CD4-positive, alpha-beta T cell treated with Interleukin-2 at 100 ng/mL for 4 hours (primary cell): ENCODE data around the gene TSGA10IP.

Source experiments
- DNase-seq: peaks from one replicate; pipeline ENCODE4 v3.0.0-alpha.2; 2020; ENCODE audit warnings: low spot score

Gene TSGA10IP

DNA sequence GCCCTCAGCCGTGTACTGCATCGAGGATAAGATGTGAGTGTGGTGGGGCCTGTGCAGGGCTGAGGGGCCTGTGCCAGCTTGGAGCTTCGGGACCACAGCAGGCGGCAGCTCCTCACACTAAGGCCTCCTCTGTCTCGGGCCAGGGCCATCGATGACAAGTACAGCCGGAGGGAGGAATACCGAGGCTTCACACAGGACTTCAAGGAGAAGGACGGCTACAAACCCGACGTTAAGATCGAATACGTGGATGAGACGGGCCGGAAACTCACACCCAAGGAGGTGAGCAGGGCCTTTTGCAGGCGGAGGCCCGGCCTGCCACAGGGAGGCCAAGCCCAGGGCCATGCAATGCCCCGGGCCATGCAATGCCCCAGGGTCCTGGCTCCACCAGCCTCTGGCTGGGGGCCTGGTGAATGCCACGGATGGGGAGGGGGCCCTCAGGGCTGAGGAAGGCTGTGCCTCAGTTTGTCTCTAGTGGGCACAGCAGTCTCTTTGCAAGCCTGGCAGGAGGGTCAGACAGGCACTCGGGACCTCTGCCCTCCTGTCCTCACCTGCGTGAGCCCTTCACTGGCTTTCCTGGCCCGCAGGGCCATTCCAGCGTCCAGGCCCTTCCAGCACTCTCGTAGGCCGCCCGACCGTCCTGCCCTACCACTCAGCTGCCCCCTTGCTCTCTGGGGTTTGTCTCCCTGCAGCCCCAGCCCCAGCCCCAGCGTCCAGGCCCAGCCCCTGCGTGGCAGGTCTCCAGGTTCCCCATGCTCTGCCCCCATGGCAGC is 32.5 kb downstream of the TSGA10IP start:
- DNase-seq, result no peak

DNA sequence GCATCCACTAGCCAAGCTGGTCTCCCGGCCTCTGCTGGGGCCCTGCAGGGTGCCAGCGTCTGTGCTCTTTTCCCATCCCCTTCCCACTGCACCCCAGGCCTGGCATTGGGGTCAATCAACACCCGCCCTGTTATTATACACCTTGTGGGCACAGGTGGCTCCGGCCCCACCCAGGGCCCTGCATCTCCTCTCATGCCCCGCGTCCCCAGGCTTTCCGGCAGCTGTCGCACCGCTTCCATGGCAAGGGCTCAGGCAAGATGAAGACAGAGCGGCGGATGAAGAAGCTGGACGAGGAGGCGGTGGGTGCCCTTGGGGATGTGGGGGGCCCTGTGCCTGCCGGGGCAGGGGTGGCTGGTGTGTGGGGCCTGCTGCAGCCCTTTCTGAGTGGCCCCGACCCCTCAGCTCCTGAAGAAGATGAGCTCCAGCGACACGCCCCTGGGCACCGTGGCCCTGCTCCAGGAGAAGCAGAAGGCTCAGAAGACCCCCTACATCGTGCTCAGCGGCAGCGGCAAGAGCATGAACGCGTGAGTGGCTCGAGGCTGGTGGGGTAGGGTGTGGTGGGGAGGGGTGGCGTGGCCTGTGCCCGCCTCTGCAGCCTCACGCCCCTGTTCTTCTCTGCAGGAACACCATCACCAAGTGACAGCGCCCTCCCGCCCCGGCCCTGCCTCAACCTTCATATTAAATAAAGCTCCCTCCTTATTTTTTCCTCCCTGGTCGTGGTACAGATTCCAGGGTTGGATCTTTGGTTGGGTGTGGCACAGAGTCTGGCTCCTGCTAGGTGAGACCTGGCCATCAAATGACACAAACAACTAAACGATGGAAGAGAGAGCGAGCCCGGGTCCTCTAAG is 33.3 kb downstream of the TSGA10IP start:
- DNase-seq, result no peak

DNA sequence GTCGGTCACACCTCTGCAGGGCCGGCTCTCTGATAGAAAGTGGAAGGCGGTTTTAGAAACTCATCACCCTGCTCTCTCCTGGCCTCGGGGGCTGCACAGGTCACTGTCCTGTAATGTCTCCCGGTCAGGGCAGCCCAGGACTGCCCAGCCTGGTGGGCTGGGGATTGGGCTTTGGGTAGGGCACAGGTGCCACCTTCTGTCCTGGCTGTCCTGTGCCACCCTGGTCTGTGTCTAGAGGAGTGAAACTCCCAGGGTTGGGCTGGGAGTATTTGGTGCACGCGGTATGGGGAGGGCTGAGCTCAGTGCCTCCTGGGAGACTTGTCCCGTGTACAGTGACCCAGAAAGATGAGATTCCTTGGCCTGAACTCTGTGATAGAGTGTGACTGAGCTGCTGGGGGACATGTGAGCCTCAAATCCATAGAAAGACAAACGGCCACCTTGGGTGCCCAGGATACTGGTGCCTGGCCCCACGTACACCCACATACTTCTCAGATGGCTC is 34.0 kb downstream of the TSGA10IP start:
- no peak for DNase-seq

DNA sequence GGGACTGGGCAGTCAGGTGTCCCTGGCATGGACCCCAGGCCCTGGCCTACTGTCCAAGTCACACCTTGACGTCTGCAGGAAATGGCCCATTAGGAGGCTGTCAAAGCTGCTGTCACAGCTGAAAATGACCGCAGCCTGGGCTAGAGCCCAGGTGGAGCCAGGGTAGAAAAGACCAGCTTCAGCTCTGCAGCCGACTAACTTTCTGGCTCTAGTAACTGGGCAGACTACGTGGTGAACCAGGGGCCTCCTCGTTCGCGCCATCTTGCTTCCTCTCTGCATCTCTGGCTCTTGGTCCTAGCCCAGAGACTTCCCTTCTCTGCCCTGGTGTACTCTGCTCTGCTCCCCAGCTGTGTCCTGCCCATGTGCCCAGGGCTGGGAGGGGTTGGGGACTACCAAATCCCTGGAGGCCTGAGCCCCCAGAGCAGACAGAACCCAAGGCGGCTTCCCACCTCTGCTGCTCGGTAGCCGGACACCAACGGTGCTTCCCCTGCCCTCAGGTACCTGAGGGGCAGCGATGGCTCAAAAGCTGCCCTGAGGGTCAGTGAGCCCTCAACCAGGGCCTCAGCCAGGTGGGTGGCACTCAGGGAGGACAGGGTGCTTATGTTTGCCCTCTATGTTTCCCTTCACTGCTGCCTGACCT is 35.9 kb downstream of the TSGA10IP start:
- no peak for DNase-seq

DNA sequence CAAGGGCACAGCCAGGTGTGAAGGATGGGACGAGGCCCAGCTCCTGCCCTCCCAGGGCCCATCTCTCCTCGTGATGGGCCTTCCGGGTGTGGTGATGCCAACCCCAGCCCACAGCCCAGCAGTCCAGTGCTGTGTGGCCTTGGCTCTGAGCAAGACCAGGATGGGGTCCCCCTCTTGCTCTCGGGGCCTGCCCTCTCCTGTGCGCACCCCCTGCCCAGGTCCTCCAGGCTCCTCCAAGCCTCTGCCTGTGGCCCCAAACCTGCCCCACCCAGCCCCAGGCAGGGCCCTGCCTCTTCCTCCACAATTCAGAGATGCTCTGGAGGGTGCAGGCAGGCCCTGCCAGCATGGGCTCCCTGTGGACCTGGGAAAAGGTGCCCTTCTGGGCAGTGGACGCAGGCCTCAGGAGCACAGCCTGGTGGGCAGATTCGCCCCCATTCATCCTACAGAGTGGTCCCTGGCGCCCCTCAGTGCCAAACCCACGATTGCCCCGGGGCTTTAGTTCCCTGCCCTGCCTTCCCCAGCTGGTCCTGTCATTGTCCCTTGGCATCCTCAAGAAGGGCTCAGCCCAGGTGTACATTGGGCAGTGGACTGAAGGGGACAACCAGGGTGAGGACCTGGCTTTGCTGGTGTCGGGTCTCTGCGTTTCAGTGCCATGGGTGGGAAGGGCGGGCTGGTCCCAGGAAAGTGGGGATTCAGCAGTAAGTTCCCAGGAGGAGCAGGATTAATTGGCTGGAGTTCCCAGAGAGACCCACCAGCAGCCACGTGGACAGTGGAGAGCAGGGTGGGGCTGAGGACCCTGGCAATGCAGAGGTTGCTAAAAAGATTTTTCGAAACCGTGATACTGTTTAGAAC is 36.9 kb downstream of the TSGA10IP start:
- no peak for DNase-seq

DNA sequence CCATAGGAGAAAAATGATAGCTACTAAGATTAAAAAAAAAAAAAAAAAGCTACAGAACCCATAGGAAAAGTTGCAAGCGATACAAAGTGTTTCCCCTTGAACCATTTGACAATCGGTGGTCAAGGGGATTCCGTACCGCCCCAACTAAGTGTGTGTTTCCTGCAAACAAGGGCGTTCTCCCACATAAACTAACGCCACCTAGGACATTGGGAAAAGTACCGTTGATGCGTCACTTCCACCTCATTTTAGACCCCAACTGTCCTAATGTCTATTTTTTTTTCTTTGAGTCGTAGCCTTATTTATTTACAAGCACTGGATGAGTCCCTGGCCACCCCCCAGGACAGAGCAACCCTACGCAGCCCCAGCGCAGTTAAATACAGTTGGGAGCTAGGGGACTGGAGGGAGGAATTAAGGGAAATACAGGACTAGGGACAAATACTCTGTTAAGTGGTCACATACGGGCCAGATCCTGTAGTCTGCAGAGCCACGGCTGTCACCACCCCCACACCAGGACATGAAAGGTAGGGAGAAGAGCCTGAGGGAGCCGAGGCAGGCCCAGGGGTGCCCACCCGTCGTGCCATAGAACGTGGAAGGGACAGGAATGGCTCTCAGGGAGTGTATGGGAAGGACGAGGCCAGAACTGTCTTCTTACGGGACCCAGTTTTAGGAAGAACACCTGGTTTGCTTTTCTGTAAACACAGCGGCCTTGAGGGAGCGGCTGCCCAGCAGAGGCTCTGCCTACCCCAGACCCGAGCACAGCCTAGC is 37.7 kb downstream of the TSGA10IP start:
- no peak for DNase-seq

DNA sequence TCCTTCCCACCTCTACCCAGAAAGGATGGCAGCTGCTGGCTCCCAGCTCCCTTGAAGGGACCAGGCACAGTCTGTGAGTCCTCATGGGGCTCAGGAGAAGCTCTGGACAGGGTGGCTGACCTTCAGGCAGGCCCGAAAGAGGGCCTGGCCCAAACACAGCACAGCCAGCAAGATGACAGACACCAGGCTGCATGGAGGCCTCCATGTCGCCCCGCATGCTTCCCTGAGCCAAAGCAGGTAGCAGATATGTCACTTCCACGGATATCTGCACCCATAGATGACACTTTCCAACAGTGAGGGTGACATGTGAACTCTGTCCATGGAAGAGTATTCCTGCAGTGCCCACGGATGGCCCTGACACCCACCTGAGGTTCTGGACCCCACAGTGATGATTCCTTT is 38.3 kb downstream of the TSGA10IP start:
- no peak for DNase-seq

DNA sequence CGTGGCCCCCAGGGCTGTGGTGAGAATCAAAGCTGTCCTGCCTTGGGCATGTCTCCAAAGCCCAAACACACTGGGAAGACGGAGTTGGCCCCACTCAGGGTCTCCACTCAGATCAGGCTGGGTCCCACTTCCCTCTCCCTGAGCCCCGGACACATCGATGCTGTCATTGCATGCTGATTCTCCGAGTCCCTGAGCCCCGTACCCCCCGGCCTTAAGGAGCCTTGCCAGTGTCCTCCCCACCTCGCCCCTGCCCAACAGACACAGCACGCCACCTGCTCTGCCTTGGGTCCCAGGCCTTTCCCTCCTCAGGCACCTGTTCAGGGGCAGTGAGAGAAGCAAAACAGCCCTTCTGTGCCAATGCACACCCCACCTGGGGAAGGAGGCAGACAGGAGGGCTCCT is 42.1 kb downstream of the TSGA10IP start:
- no peak for DNase-seq

DNA sequence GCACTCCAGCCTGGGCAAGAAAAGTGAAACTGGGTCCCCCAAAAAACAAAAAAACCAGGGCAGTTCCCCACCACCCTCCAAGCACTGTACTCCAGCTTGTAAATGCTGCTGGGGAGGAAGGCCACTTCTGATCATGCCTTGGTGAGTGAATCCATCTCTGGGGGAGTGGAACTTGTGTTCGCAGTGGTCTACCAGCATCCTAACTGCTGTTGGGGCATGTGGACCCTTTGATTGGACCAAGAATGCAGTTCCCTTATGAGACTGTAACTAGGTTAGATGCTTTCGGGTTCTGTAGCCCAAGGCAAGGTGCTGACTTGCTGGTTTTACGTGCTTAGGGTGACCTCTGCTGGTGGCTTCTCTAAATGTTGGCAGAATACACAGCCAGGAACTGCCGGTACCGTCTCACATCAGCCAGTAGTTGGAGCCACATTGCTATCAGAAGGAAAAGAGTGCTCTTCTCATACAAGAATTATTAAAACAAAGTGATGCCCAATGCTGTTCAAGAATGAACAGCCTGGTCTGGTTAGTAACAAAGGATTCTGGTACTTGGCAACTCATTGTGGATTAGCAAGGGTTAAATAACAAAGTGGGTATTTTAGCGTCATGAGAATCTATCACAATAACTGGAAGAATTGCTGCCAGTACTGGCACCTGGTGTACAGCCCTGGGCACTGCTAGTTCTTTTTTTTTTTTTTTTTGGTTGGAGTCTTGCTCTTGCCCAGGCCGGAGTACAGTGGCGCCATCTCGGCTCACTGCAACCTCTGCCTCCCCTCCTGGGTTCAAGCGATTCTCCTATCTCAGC is 43.7 kb downstream of the TSGA10IP start:
- DNase-seq, result peak; percentile 97

DNA sequence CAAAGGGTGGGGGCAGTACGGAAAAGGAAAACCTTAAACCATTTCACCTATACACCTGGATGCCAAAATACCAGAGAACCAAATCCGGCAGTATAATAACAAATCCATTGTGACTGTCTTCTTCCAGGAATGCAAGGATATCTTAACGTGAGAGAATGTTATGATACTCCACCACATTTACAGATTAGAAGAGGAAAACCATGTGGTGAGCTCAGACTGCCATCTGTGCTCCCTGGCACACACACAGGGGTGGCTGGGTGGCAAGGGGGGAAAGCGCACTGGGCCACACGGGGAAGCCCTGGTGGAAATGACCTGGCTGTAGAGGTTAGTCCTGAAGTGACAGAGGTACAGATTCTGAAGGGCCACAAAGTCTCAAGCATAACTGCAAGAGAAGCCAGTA is 46.8 kb downstream of the TSGA10IP start:
- DNase-seq, result no peak

DNA sequence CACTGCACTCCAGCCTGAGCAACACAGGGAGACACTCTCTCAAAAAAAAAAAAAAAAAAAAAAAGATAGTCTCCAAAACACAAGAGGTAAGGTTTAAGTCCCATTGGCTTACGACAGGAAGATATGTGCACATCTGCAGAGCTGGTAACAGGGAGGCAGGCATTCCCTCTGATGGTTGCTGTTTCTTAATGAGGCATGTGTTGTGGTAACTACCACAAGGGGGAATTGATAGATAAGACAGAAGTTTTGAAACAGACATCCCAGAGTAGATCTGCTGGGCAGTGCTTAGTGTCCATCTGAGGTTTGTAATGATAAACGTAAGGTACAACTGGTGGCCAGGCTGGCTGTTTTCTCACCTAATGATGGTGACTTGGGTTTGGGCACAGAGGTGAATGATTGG is 52.0 kb downstream of the TSGA10IP start:
- no peak for DNase-seq

DNA sequence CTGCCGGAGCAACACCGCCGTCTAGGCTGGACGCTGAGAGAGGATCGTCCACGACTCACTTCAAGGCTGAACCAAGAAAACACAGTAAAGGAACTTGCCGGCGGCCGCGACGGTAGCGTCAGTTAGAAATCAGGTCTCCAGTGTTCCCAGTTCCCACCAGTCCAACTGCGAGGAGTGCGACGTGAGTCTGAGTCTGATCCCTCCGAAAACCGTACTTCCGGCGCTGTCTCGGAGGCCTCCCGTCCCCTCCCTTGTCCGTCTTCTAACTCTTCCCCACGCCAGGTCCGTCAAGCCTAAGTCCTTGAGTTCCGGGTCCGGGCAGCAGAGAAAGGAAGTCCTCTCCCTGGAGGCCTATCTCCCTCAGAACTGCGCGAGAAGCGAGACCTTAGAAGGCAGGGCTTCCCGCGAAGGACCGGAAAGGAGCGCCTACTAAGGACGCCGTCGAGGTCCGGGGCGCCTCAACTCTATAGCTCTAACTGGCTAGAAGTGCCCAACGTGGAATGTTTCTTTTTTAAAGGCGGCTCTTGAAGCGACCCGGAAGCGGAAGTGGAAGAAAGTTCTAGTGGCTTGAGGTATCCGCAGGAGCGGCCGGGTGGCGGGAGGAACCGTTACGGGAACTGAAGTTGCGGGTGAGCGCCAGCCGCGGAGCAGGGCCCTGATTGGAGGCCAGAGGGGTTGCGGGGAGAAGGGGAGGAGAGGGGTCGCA is 56.8 kb downstream of the TSGA10IP start, which contains the start of the genes BANF1 and EIF1AD:
Gene BANF1 (plus strand): TSS at position 562 of the 706 bp plus-strand sequence. CDS start 748 bp downstream, outside the sequence.
Gene EIF1AD (minus strand): TSS at position 216 of the 706 bp plus-strand sequence. CDS start 1,768 bp downstream, outside the sequence.
- DNase-seq, result peak; percentile 96

DNA sequence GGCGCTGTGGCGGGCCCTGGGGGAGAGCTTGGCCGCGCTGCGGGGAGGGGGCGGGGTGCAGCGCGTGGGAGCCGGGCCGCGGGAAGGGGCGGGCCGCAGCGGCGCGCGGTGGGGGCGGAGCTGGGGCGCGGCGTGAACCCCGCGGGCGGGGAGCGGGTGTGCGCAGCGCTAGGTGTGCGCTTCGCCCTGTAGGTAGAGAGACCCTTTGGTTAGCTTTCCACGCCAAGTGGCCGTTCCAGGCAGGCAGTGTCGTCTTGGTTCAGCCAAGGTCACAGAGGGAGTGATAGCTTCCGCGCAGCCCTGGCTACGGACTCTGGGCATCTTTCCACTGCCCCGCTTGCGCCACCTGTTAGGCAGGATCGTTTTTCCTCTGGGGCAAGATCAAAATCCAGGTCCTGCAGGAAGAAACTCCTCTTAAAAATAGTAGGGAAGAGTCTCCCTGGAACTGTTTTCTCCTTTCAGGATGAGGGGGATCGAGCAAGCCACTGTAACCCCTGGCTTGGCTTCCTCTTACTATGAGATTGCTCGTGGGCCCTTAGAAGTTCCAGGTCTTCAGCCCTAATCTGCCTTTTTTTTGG is 57.5 kb downstream of the TSGA10IP start:
- DNase-seq, result peak; percentile 59

DNA sequence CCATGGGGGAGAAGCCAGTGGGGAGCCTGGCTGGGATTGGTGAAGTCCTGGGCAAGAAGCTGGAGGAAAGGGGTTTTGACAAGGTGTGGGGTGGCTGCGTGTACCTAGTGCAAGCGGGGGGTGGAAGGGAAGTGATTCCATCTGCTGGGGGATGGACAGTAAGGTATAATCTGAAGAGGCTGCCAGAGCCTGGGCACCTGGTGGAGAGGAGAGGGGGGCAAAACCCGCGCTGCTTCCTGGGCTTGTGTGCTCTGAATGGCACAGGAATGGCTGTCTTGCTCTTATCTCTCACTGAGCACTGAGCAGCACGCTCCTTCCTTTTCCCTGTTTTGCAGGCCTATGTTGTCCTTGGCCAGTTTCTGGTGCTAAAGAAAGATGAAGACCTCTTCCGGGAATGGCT is 58.0 kb downstream of the TSGA10IP start:
- no peak for DNase-seq

DNA sequence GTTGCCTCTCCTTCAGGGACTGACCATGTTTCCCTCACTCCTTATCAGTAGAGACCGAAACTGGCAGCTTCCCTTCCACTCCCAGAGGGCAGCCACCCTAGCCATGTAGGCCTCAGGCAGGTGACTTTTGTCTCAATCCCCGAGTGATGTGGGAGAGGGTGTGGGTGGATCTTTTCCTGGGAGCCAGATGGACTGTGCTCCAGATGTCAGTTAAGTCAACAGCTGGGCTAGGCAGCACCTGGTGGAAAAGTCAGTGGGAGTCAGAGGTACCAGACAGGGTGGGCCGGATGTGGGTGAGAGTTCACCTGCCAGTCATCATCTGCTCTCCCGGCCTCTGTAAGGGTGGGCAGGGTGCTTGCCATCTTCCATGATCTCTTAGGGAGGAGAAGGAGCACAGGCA is 58.9 kb downstream of the TSGA10IP start:
- no peak for DNase-seq

DNA sequence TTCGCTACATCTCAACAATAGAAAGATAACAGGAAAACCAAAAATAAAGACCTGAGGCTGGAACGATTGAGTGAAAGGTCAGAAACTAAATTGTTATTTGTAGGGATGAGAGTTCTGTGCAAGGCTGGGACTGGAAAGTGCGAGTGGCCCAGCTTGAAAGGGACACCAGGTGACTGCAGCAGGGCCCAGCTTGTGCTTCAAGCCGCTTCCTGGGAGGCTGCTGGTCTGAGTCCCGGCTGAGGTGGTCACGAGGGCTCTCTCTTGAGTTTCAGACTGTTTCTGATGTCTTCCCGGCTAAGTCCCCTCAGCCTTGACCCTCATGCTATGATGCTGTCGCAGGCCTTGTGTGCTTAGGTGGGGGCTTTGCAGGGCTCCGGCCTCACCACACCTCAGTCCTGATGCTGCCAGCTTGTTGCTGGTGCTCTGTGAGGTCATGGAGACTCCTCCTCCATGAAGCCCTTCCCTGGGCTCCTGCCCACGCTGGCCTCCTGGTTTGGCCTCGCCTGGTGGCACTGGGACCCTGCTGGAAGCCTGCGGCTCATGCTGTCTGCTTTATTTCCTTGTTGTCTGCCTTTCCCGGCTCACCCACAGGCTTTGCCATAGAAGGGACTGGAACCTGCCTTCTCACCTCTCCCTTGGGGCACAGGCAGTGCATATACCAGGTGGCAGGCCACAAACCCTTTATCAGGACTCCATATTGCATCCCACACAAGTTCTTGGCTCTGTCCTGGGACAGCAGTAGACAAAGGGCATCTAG is 61.0 kb downstream of the TSGA10IP start:
- no peak for DNase-seq

DNA sequence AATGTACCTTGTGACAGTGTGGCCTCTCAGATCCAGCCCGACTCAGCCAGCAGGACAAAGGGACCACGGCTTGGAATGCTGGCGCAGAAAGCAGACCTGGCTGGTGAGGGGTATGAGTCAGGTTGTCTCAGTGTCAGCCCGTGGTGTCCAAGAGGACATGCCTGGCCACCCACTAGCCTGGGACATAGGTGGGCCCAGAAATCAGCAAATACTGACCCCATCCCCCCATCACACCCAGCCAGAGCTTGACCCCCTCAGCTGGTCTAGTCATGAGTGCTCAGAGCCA is 61.6 kb downstream of the TSGA10IP start:
- no peak for DNase-seq

DNA sequence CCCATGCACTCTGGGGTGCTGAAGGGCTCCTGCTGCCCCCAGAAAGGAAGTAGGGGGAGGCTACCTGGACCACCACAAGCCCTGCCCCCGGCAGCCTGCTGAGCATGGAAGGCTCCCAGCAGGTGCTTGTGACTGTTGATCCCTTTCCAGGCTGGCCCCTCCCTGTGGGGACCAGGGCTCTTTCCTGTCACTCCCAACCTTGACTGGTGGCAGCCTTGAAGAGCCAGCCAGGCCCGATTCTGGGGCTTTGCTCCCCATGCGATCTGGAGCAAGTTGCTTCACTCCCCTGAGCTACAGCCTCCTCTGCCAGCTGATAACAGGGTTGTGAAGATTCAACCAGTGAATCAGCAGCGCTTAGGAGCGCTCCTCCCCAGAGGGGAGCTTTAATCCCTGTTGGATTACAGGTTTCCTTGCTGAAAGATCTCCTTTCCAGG is 61.9 kb downstream of the TSGA10IP start:
- no peak for DNase-seq
